Activated T-helper 1 cell treated with anti-CD3 and anti-CD28 coated beads, Interleukin-2, amount 50 U/mL, for 16 hours (primary cell): ENCODE measurements around the gene CIRBP.
"Not testable (repeated sequence)": the region's sequence is repeated elsewhere in the genome, so short reads cannot be mapped to it uniquely, and the experiment has no call there.

Source experiments
- DNase-seq, 2 donors: peaks; one replicate each; pipeline ENCODE4 v3.0.0-alpha.2; 2020; ENCODE audit warnings: low read depth in 1 of 2, low spot score in 1 of 2

CIRBP gene

GRCh38 chr19:1308718-1309117 lies 39.6 kb downstream of the CIRBP start:
- no peak for DNase-seq

- DNase-seq, result no peak
These were observed 41.1 kb downstream of the CIRBP start for GRCh38 chr19:1309977-1310852.

DNA sequence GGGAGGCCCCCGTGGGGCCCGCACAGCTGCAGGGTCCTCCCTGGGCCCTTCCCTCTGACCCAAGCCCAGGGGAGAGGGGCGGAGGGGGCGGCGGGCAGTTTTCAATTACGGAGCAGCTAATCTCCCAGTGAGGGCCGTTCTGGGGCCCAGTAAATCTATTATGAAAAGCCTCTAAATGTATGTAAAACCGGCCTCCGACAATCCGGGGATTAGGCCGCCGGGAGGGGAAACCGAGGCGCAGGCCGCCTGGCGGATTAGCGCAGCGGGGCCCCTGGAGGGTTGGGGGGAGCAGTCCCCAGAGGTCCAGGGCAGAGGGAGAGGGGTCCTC lies 41.7 kb downstream of the CIRBP start:
- DNase-seq, result no peak

GRCh38 chr19:1311543-1312091 lies 42.5 kb downstream of the CIRBP start:
- DNase-seq, result no peak

DNA sequence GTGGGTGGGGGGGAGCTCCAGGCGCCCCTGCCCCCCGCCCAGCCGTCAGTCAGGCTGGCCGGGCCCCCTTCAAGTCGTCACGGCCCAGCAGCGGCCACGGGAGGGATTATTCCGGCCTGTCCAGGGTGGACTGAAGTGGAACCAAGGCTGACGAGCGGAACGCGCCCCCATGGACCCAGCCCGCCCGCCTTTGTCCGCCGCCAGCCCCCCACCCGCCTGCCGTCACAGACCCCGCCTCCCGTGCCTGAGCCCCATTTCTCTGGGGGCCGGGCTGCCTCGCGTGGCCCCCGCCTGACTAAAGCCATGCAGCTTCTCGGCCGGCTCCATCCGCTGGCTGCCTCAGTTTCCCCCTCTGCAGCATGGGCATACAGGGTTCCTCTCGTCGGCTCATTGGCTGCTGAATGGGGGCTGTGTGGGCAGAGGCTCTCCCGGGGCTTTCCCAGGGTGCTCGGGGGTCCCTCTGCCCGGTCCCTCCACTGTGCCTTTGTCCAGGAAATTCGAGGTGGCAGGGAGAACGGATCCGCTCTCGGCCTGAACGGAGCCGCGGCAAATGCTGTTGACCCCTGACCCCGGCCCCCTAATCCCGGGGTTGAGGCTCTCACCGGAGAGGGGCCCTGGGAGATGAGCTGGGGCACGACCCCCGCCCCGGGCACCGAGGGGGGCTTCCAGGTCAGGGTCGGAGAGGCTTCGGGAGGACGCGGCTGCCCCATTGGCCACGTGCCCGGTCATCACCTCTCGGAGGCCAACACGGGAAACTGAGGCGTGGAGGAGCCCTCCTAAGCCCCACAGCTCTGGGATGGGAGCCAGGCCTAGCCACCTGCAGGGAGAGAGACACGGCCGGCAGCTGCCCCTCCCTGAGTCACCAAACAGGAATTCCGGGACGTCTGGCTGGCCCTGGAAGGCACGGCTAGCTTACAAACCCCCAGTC lies 43.9 kb downstream of the CIRBP start:
- no peak for DNase-seq

DNA sequence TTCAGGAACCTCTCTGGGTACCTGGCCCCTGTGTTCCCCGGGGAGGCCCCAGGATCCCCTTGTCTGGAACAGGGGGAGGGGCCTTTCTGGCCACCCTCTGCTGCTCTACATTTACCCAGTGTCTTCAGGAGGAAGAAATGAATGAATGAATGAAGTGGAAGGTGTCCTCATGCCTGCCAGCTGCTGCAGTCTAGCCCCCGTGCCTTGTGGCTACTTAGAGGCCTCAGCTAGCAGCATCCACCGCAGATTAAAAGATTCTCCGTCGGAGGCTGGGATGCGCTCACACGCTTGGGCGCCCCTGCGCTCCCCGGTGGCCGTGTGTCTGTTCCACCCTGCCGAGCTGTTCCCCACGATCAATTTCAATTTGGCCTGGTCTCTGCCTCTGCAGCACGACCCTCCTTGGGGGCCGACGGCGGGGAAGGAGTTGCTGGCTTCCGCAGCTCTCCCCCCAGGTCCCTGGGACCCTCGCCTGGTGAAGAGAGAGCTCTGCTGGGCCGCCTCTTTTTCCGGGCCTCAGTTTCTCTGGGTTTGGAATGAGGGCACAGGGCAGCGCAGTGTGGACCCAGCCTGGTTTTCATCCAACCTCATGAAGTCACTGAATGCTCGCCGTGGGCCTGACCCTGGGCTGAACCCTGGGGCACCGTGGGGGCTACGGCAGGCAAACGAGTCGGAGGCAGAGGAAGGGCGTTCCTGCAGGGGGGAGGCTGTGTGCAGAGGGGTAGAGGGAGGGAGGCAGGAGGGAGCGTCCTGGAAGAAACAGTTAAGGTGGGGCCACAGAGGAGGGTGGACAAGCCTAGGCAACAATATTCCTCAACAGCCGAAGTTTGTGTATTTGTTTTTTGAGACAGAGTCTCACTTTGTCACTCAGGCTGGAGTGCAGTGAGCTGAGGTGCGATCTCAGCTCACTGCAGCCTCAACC lies 44.8 kb downstream of the CIRBP start:
- DNase-seq, result no peak

- DNase-seq, result no peak
These were observed 46.5 kb downstream of the CIRBP start for GRCh38 chr19:1315470-1316166.

- no peak for DNase-seq
These were observed 47.3 kb downstream of the CIRBP start for GRCh38 chr19:1316466-1316865.

GRCh38 chr19:1317274-1318003 lies 48.3 kb downstream of the CIRBP start:
- DNase-seq, result no peak

DNA sequence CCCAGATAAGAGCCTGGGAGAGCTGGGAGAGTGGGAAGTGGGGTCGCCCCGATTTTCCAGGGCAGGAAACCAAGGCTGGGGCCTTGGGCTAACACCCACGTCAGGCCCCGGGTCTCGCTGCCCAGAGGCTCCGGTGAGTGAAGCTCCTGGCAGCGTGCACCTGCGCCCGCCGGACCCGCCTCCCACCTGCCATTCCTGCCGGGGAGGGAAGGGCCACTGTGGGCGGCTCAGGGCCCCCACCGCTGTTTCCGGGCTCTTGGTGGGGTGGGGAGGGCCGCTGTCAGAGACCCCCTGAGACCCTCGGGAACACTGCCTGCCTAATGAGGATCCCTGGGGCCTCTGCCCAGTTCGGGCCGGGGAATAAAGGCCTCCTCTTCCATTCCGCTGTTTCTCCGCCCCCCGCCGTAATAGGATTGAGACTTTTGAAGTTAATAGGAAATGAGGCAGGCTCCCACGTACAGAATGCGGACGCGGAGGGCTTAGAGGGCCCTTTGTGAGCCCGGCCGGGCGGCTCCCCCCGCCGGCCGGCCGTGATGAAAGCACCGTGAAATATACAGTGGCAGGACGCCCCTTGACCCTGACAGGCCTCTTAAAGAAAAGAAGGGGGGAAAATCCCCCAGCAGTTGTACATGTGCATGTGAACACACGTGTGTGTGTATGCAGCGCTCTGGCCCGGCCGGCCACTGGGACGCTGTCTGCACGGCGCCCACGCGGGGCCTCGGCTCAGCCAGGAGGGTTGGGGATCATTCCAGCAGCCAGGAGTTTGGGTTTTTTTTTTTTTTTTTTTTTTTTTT lies 49.7 kb downstream of the CIRBP start:
- no peak for DNase-seq

DNA sequence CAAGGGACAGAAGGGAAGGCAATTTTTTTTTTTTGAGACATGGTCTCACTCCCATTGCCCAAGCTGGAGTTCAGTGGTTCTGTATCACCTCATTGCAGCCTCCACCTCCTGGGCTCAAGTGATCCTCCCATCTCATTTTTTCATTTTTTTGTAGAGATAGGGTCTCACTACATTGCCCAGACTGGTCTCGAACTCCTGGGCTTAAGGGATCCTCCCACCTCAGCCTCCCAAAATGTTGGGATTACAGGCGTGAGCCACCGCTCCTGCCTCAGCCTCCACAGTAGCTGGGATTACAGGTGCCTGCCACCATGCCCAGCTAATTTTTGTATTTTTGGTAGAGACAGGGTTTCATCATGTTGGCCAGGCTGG lies 51.1 kb downstream of the CIRBP start:
- not testable (repeated sequence) for DNase-seq

DNA sequence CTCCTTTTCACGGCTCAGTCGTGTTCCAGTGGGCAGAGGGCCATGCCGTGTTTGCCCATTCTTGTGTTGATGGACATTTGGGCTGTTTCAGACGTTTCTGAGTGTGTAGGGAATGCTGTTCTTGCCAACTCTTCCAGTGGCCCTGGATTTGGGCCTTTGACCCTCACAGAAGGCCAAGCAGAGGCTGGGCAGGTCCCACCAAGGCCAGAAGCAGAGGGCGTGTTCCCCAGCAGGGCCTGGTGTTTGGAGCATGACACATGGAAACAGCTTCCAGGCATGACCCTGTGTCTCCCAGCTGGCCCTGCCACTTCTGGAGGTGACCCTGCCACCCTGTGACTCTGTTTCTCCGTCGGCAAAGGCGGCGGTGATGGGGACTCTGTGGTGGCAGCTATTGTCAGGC lies 52.4 kb downstream of the CIRBP start:
- no peak for DNase-seq

- DNase-seq, result no peak
These were observed 53.3 kb downstream of the CIRBP start for GRCh38 chr19:1322198-1322981.

- no peak for DNase-seq
These were observed 55.2 kb downstream of the CIRBP start for GRCh38 chr19:1324249-1324805.
